PC-3 (cell line): ENCODE results near the gene CDHR5.

Experiments
- EZH2 ChIP-seq: fragments of 300-600 bp; sonication (generic); IDR thresholded peaks from one replicate; pipeline ENCODE4 v1.6.1; 2017; ENCODE audit warnings: antibody characterized with exemption, mild to moderate bottlenecking, low read length; ENCODE audit not compliant: unreplicated experiment
- EZH2phosphoT487 ChIP-seq: fragments of 300-600 bp; sonication (generic); IDR thresholded peaks from 2 replicates; pipeline ENCODE4 v1.6.1; 2018; ENCODE audit warnings: mild to moderate bottlenecking, antibody characterized with exemption, low read length, borderline replicate concordance
- TF ChIP-seq, protein P1 (sequence below): fragments of 300-600 bp; sonication (generic); conservative IDR thresholded peaks from 2 replicates; pipeline ENCODE4 v1.5.1; 2017; ENCODE audit warnings: antibody characterized with exemption, low read depth, mild to moderate bottlenecking, low read length

DNA sequence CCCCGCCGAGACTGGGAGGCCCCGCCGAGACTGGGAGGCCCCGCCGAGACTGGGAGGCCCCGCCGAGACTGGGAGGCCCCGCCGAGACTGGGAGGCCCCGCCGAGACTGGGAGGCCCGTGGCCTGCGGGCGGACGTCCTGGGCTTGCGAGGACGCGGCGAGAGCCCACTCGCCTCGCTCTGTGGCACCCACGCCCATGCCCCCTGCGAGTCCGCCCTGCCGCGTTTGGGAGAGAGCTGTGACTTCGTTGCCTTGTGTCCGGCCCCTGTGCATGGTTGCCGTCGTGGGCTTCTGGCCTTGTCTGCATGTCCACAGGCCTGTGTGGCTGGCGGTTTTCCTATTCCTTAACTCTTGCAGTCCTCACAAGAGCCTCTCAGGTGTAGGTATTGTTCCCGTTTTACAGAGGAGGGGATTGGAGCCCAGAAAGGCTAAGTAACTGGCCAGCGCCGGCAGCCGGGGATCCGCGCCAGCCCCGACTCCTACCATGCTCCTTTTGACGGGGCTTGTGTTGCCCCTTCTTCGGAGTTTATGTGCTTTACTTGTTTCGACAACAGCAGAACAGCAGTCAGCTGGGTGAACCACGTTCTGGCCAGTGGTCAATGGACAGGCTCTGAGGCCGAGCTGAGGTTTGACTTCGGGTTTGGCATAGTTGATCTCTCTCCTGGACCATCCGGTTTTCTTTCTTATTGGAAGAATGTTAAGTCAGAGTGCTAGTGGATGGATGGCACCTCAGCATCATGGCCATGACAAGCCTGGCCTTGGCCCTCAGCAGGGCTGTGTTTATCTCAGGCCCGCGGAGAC, 47.7 kb downstream of the CDHR5 start:
- TF ChIP-seq EZH2 (no peak), EZH2phosphoT487 (no peak)
- TF ChIP-seq, protein P1, sequence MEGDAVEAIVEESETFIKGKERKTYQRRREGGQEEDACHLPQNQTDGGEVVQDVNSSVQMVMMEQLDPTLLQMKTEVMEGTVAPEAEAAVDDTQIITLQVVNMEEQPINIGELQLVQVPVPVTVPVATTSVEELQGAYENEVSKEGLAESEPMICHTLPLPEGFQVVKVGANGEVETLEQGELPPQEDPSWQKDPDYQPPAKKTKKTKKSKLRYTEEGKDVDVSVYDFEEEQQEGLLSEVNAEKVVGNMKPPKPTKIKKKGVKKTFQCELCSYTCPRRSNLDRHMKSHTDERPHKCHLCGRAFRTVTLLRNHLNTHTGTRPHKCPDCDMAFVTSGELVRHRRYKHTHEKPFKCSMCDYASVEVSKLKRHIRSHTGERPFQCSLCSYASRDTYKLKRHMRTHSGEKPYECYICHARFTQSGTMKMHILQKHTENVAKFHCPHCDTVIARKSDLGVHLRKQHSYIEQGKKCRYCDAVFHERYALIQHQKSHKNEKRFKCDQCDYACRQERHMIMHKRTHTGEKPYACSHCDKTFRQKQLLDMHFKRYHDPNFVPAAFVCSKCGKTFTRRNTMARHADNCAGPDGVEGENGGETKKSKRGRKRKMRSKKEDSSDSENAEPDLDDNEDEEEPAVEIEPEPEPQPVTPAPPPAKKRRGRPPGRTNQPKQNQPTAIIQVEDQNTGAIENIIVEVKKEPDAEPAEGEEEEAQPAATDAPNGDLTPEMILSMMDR: no peak
